Osteocyte (in vitro differentiated cells): ENCODE measurements around the gene ABLIM1. TPM values are rescaled to one million over a fixed set of nuclear protein-coding genes. Genes with fewer than 3 reads are reported as not detected.

Experiments
- DNase-seq: peaks from one replicate; pipeline ENCODE4 v3.0.0; 2021; ENCODE audit warnings: mixed read lengths; ENCODE audit not compliant: unreplicated experiment; ENCODE audit errors: extremely low spot score
- H3K27ac Mint-ChIP-seq: one replicate; pipeline ENCODE4 v1.8.0; 2021; ENCODE audit warnings: mild to moderate bottlenecking, mixed read lengths; ENCODE audit not compliant: unreplicated experiment
- H3K27me3 Mint-ChIP-seq: one replicate; pipeline ENCODE4 v1.8.0; 2021; ENCODE audit warnings: mixed read lengths; ENCODE audit not compliant: unreplicated experiment
- H3K36me3 Mint-ChIP-seq: one replicate; pipeline ENCODE4 v1.8.0; 2021; ENCODE audit warnings: mixed read lengths; ENCODE audit not compliant: unreplicated experiment
- H3K4me1 Mint-ChIP-seq: one replicate; pipeline ENCODE4 v1.8.0; 2021; ENCODE audit warnings: mixed read lengths; ENCODE audit not compliant: unreplicated experiment
- H3K4me3 Mint-ChIP-seq: one replicate; pipeline ENCODE4 v1.8.0; 2021; ENCODE audit warnings: mild to moderate bottlenecking, moderate library complexity, mixed read lengths; ENCODE audit not compliant: unreplicated experiment
- H3K9me3 Mint-ChIP-seq: one replicate; pipeline ENCODE4 v1.8.0; 2021; ENCODE audit warnings: mixed read lengths; ENCODE audit not compliant: unreplicated experiment
- total RNA-seq: library from RNA; stranded (reverse); gene quantifications from 2 replicates; pipeline ENCODE4 v1.2.1, GENCODE V29; 2021
- TF ChIP-seq, protein P1 (sequence below): fragments of 200-600 bp; sonication (generic); IDR thresholded peaks from 2 replicates; pipeline ENCODE4 v1.5.0; 2021; ENCODE audit warnings: antibody characterized with exemption, mild to moderate bottlenecking, moderate library complexity

Gene ABLIM1
- total RNA-seq, 1 donor from 2014 or later = 39.0 TPM

DNA sequence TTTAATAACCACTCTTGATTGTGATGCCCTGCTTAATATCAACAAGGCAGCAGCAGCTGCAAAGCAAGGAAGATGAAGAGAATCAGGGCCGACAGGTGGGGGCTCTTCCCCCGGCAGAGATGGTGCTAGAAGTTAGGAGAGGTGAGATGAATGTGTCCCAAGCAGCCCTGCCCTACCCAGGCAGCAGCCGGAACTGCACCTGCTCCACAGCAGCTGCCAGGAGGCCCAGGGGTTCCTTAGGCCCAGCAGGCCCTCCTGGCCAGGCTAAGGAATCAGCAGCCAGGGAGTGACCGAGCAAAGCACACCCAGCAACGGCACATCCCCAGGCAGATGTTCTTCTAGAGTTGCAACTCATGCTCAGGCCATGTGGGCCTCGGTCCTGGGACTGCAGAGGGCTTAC is 271.6 kb downstream of the ABLIM1 start:
- peaks cover 44% of the 10 kb centered on the region for H3K4me1 Mint-ChIP-seq
- no peaks in the 10 kb centered on the region for H3K27me3 Mint-ChIP-seq
- H3K9me3 Mint-ChIP-seq = no peaks in the 10 kb centered on the region
- TF ChIP-seq, protein P1, sequence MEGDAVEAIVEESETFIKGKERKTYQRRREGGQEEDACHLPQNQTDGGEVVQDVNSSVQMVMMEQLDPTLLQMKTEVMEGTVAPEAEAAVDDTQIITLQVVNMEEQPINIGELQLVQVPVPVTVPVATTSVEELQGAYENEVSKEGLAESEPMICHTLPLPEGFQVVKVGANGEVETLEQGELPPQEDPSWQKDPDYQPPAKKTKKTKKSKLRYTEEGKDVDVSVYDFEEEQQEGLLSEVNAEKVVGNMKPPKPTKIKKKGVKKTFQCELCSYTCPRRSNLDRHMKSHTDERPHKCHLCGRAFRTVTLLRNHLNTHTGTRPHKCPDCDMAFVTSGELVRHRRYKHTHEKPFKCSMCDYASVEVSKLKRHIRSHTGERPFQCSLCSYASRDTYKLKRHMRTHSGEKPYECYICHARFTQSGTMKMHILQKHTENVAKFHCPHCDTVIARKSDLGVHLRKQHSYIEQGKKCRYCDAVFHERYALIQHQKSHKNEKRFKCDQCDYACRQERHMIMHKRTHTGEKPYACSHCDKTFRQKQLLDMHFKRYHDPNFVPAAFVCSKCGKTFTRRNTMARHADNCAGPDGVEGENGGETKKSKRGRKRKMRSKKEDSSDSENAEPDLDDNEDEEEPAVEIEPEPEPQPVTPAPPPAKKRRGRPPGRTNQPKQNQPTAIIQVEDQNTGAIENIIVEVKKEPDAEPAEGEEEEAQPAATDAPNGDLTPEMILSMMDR = no peak
- DNase-seq = no peak
- no peaks in the 10 kb centered on the region for H3K36me3 Mint-ChIP-seq
- no peak overlapping the region for H3K27ac Mint-ChIP-seq
- H3K4me3 Mint-ChIP-seq = no peak overlapping the region

DNA sequence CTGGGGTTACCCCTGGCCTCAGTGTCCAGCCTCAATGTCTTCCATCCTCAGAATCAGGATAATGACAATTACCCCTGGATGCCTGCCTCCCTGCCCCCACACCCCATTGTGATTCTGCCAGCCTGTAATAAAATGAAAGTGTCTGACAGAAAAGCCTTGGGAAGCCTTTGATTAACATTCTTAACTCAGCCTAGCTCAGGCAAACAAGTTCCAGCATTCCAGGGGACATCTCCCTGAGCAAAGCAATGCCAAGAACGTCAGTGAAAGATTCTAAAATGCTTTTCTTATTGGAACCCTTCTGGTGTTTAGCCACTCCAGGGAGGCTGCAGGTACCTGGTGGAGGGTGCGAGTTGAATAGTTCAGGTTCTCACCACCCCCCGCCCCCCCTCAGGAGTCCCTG is 272.5 kb downstream of the ABLIM1 start:
- no peak overlapping the region for H3K4me3 Mint-ChIP-seq

DNA sequence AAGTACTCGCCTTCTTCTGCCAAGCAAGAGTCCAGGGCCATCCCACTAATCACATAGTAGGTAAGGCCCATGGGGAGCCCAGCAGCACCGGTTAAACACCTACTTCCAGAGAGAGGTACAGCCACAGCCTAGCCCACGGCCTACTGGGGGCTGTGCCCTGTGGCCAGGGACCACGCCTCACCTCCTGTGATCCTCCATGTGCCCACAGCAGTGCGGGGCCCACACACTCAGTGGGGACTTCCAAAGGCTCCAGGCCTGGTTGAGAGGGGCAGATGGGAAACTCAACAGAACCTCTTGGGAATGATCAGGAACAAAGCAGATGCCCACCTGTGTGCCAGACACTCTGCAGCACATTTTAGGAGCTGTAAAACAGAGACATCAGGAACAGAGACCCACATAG is 273.5 kb downstream of the ABLIM1 start:
- Mint-ChIP-seq H3K36me3 (no peaks in the 10 kb centered on the region), H3K4me3 (no peak overlapping the region), H3K4me1 (peaks cover 41% of the 10 kb centered on the region), H3K27me3 (no peaks in the 10 kb centered on the region), H3K9me3 (no peaks in the 10 kb centered on the region), H3K27ac (no peak overlapping the region)
- TF ChIP-seq, protein P1 = no peak
- DNase-seq = no peak

More for the DNA sequence above, 272.5 kb downstream of the ABLIM1 start:
- Mint-ChIP-seq H3K4me1 (peaks cover 39% of the 10 kb centered on the region), H3K36me3 (no peaks in the 10 kb centered on the region), H3K27me3 (no peaks in the 10 kb centered on the region), H3K9me3 (no peaks in the 10 kb centered on the region), H3K27ac (no peak overlapping the region)
- DNase-seq = no peak
- TF ChIP-seq, protein P1 = no peak

DNA sequence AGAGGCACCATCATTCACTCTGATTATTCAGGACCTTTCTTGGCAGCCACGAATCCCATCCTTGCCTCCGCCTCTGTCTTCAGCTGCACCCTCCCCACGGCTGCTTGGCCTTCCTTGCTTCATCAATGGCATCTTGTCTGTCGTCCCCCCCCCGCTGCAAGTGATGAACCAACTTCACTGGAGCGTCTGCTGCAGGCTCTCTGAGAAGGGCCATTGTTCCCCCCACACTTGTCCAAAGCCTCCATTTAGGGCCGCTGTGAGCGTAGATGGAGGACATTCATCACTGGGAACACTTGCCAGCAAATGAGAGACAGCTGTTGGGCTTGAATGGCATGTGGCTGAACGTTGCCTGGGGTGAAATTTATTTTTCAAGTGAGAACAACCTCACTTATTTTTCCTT is 273.9 kb downstream of the ABLIM1 start:
- Mint-ChIP-seq H3K9me3 (no peaks in the 10 kb centered on the region), H3K4me3 (no peak overlapping the region), H3K27me3 (no peaks in the 10 kb centered on the region), H3K4me1 (peaks cover 41% of the 10 kb centered on the region), H3K27ac (no peak overlapping the region), H3K36me3 (no peaks in the 10 kb centered on the region)
- DNase-seq = no peak
- TF ChIP-seq, protein P1 = no peak

Other genes starting within 250 kb of the ABLIM1 start
- gene FHIP2A, start 163.5 kb upstream of the ABLIM1 start, total RNA-seq = 50.2 and 59.3 TPM in 2 replicates